Skeletal muscle satellite cell (primary cell): ENCODE data around the gene CLIP1.
"Not testable (repeated sequence)": the region's sequence is repeated elsewhere in the genome, so short reads cannot be mapped to it uniquely, and the experiment has no call there.

Experiments used
- H3K27me3 ChIP-seq: 2 replicates; pipeline ENCODE4 v1.7.0; 2013; ENCODE audit warnings: low read length; ENCODE audit not compliant: control insufficient read depth, insufficient read depth
- H3K36me3 ChIP-seq: 2 replicates; pipeline ENCODE4 v1.7.0; 2013; ENCODE audit warnings: mild to moderate bottlenecking, control low read depth, low read length; ENCODE audit not compliant: insufficient read depth
- H3K4me1 ChIP-seq: 2 replicates; pipeline ENCODE4 v1.7.0; 2013; ENCODE audit warnings: low read length; ENCODE audit not compliant: control insufficient read depth, insufficient read depth
- H3K4me2 ChIP-seq: 2 replicates; pipeline ENCODE4 v1.7.0; 2013; ENCODE audit warnings: mild to moderate bottlenecking, low read length
- H3K4me3 ChIP-seq: 2 replicates; pipeline ENCODE4 v1.7.0; 2013; ENCODE audit warnings: low read length
- H3K9ac ChIP-seq: 2 replicates; pipeline ENCODE4 v1.7.0; 2013; ENCODE audit warnings: mild to moderate bottlenecking, low read depth, low read length, moderate library complexity
- H3K9me3 ChIP-seq: replicated peaks from 2 replicates; pipeline ENCODE4 v1.7.0; 2013; ENCODE audit warnings: mild to moderate bottlenecking, control low read depth, low read length

Gene CLIP1

GRCh38 chr12:122427403-122427802 is 4.9 kb upstream of the CLIP1 start:
- no peak overlapping the region for H3K9ac ChIP-seq
- H3K27me3 ChIP-seq = no peaks in the 10 kb centered on the region
- H3K4me2 ChIP-seq = no peak overlapping the region
- no peaks in the 10 kb centered on the region for H3K36me3 ChIP-seq
- H3K9me3 ChIP-seq = no peaks in the 10 kb centered on the region
- H3K4me1 ChIP-seq = peaks cover 11% of the 10 kb centered on the region
- no peak overlapping the region for H3K4me3 ChIP-seq

- H3K9ac ChIP-seq = peak overlapping the region; percentile 88
Observed at GRCh38 chr12:122423258-122424165, 1.0 kb upstream of the CLIP1 start.

GRCh38 chr12:122422730-122423257 is 325 bp upstream of the CLIP1 start:
- Histone ChIP-seq H3K27me3 (no peaks in the 10 kb centered on the region), H3K9ac (peak overlapping the region; percentile 88), H3K4me3 (peak overlapping the region; percentile 97), H3K36me3 (no peaks in the 10 kb centered on the region), H3K4me2 (peak overlapping the region; percentile 99), H3K9me3 (no peaks in the 10 kb centered on the region), H3K4me1 (peaks cover 23% of the 10 kb centered on the region)

More at GRCh38 chr12:122423258-122424165, 1.0 kb upstream of the CLIP1 start:
- H3K36me3 ChIP-seq = no peaks in the 10 kb centered on the region
- H3K4me2 ChIP-seq = peak overlapping the region; percentile 99
- no peaks in the 10 kb centered on the region for H3K9me3 ChIP-seq
- H3K4me3 ChIP-seq = peak overlapping the region; percentile 97
- peaks cover 23% of the 10 kb centered on the region for H3K4me1 ChIP-seq
- no peaks in the 10 kb centered on the region for H3K27me3 ChIP-seq

- Histone ChIP-seq H3K9me3 (no peaks in the 10 kb centered on the region), H3K36me3 (peaks cover 2% of the 10 kb centered on the region), H3K4me1 (peaks cover 23% of the 10 kb centered on the region), H3K9ac (peak overlapping the region; percentile 99), H3K4me2 (peak overlapping the region; percentile 95), H3K4me3 (peak overlapping the region; percentile 97), H3K27me3 (no peaks in the 10 kb centered on the region)
Observed at GRCh38 chr12:122421187-122421820, 1.2 kb downstream of the CLIP1 start.

- H3K27me3 ChIP-seq = no peaks in the 10 kb centered on the region
- peak overlapping the region; percentile 99 for H3K9ac ChIP-seq
- H3K9me3 ChIP-seq = no peaks in the 10 kb centered on the region
- H3K4me1 ChIP-seq = peaks cover 23% of the 10 kb centered on the region
- H3K36me3 ChIP-seq = peaks cover 2% of the 10 kb centered on the region
- peak overlapping the region; percentile 97 for H3K4me3 ChIP-seq
- H3K4me2 ChIP-seq = peak overlapping the region; percentile 95
Observed at GRCh38 chr12:122420471-122421162, 1.9 kb downstream of the CLIP1 start.

- H3K9ac ChIP-seq, H3K27me3 ChIP-seq, H3K4me2 ChIP-seq, H3K4me3 ChIP-seq, H3K9me3 ChIP-seq, H3K36me3 ChIP-seq: not testable (repeated sequence)
- peaks cover 23% of the 10 kb centered on the region for H3K4me1 ChIP-seq
Observed at GRCh38 chr12:122419094-122419493, 3.4 kb downstream of the CLIP1 start.

GRCh38 chr12:122415665-122416064 is 6.8 kb downstream of the CLIP1 start:
- H3K4me1 ChIP-seq = peaks cover 21% of the 10 kb centered on the region
- not testable (repeated sequence) for H3K27me3 ChIP-seq, H3K9me3 ChIP-seq, H3K4me3 ChIP-seq, H3K9ac ChIP-seq, H3K36me3 ChIP-seq, H3K4me2 ChIP-seq

- Histone ChIP-seq H3K4me1 (peaks cover 13% of the 10 kb centered on the region), H3K9me3 (no peaks in the 10 kb centered on the region), H3K36me3 (peaks cover 2% of the 10 kb centered on the region), H3K4me2 (peak overlapping the region; percentile 28), H3K4me3 (no peak overlapping the region), H3K9ac (no peak overlapping the region), H3K27me3 (no peaks in the 10 kb centered on the region)
Observed at GRCh38 chr12:122413516-122414404, 8.7 kb downstream of the CLIP1 start.

- no peaks in the 10 kb centered on the region for H3K27me3 ChIP-seq
- H3K4me3 ChIP-seq = no peak overlapping the region
- peak overlapping the region; percentile 28 for H3K4me2 ChIP-seq
- no peaks in the 10 kb centered on the region for H3K9me3 ChIP-seq
- H3K36me3 ChIP-seq = peaks cover 2% of the 10 kb centered on the region
- H3K9ac ChIP-seq = peak overlapping the region; percentile 2
- H3K4me1 ChIP-seq = peaks cover 13% of the 10 kb centered on the region
Observed at GRCh38 chr12:122412851-122413433, 9.5 kb downstream of the CLIP1 start.

- Histone ChIP-seq H3K4me2 (no peak overlapping the region), H3K27me3 (no peaks in the 10 kb centered on the region), H3K4me3 (no peak overlapping the region), H3K9ac (no peak overlapping the region), H3K9me3 (no peaks in the 10 kb centered on the region), H3K4me1 (peaks cover 22% of the 10 kb centered on the region), H3K36me3 (no peaks in the 10 kb centered on the region)
Observed at GRCh38 chr12:122411537-122411936, 10.9 kb downstream of the CLIP1 start.
